BLaER1 treated with 17β-estradiol and CSF1 and Interleukin-3, amounts not matched to agents 10 nM and 100 nM (cell line): ENCODE results near the gene FNDC3B.

Experiments
- H3K27ac ChIP-seq, 11 experiments: shearing (Covaris generic); formaldehyde crosslinking; 2 replicates each; pipeline ENCODE4 v1.8.1; 2022
- H3K27me3 ChIP-seq, 11 experiments: shearing (Covaris generic); formaldehyde crosslinking; 2 replicates each; pipeline ENCODE4 v1.8.1; 2022
- H3K36me3 ChIP-seq, 11 experiments: shearing (Covaris generic); formaldehyde crosslinking; 2 replicates each; pipeline ENCODE4 v1.8.1; 2022
- H3K4me1 ChIP-seq, 10 experiments: shearing (Covaris generic); formaldehyde crosslinking; 2 replicates each; pipeline ENCODE4 v1.8.1; 2022
- H3K4me2 ChIP-seq, 11 experiments: shearing (Covaris generic); formaldehyde crosslinking; 2 replicates each; pipeline ENCODE4 v1.8.1; 2022
- H3K4me3 ChIP-seq, 10 experiments: shearing (Covaris generic); formaldehyde crosslinking; 2 replicates each; pipeline ENCODE4 v1.8.1; 2022
- H3K9ac ChIP-seq, 11 experiments: shearing (Covaris generic); formaldehyde crosslinking; 2 replicates each; pipeline ENCODE4 v1.8.1; 2022
- H3K9me3 ChIP-seq, 11 experiments: shearing (Covaris generic); formaldehyde crosslinking; replicated peaks in 1 of 11; 2 replicates each; pipeline ENCODE4 v1.8.1; 2022
- H4K20me1 ChIP-seq, 11 experiments: shearing (Covaris generic); formaldehyde crosslinking; 2 replicates each; pipeline ENCODE4 v1.8.1; 2022
- Cebpa-rat ChIP-seq, 11 experiments: shearing (Covaris generic); IDR thresholded peaks; 2 replicates each; pipeline ENCODE4 v1.8.1; 2022

FNDC3B gene

GRCh38 chr3:172343979-172344378 lies 304.6 kb downstream of the FNDC3B start:
- no peak overlapping the region for H3K4me3 ChIP-seq
- no peak overlapping the region for H3K4me2 ChIP-seq
- H3K36me3 ChIP-seq = peaks cover 73 to 100% (median 94%) of the 10 kb centered on the region in 11 experiments
- H3K27me3 ChIP-seq = no peaks in the 10 kb centered on the region
- H3K4me1 ChIP-seq = no peaks in the 10 kb centered on the region
- H3K27ac ChIP-seq = no peak overlapping the region
- TF ChIP-seq Cebpa-rat (IDR thresholded peaks at IDR 0.05) = no peak
- H3K9me3 ChIP-seq = no peaks in the 10 kb centered on the region
- H3K9ac ChIP-seq = no peak overlapping the region
- H4K20me1 ChIP-seq = peaks cover 0 to 15% (median 0%) of the 10 kb centered on the region in 11 experiments; a peak in 3 of 22 replicates

GRCh38 chr3:172346161-172346560 lies 306.8 kb downstream of the FNDC3B start:
- H3K4me2 ChIP-seq = no peak overlapping the region
- no peaks in the 10 kb centered on the region for H3K27me3 ChIP-seq
- H3K4me1 ChIP-seq = no peaks in the 10 kb centered on the region
- no peaks in the 10 kb centered on the region for H3K9me3 ChIP-seq
- H3K27ac ChIP-seq = no peak overlapping the region
- peaks cover 80 to 100% (median 93%) of the 10 kb centered on the region in 11 experiments for H3K36me3 ChIP-seq
- peaks cover 0 to 9% (median 0%) of the 10 kb centered on the region in 11 experiments; a peak in 2 of 22 replicates for H4K20me1 ChIP-seq
- H3K4me3 ChIP-seq = no peak overlapping the region
- H3K9ac ChIP-seq = no peak overlapping the region
- no peak for TF ChIP-seq Cebpa-rat (IDR thresholded peaks at IDR 0.05)

- H3K4me1 ChIP-seq = no peaks in the 10 kb centered on the region
- H3K4me3 ChIP-seq = no peak overlapping the region
- no peaks in the 10 kb centered on the region for H3K9me3 ChIP-seq
- no peak overlapping the region for H3K27ac ChIP-seq
- no peaks in the 10 kb centered on the region for H3K27me3 ChIP-seq
- peaks cover 82 to 100% (median 97%) of the 10 kb centered on the region in 11 experiments for H3K36me3 ChIP-seq
- peaks cover 0 to 6% (median 0%) of the 10 kb centered on the region in 11 experiments; a peak in 2 of 22 replicates for H4K20me1 ChIP-seq
- no peak for TF ChIP-seq Cebpa-rat (IDR thresholded peaks at IDR 0.05)
- no peak overlapping the region for H3K9ac ChIP-seq
- no peak overlapping the region for H3K4me2 ChIP-seq
These were observed 308.7 kb downstream of the FNDC3B start for GRCh38 chr3:172347895-172348679.

DNA sequence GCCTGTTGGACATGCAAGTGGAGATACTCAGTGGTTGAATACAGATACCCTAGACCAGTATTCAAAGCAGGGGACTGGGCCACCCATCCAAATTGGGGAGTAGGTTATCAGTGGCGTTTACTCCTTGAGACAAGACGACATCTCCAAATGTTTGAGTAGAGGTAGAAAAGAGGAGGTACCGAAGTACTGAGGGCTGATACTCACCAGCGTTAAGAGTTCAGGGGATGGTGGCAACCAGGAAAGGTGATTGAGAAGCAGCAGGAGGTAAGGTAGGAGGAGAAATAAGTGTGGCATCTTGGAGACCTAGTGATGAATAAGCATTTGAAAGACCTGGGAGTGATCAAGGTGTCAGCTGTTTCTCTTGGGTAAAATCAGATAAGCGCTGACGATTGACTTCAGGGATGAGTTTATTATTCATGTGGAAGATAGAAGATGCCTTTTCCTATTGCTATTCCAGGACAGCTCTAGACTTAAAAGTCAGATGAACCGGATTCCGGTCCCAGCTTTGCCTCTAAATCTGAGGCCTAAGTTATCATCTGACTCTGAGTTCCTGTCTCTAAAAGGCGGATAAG lies 312.6 kb downstream of the FNDC3B start:
- no peak overlapping the region for H3K4me3 ChIP-seq
- H3K9ac ChIP-seq = no peak overlapping the region
- H4K20me1 ChIP-seq = peaks cover 0 to 18% (median 0%) of the 10 kb centered on the region in 11 experiments; a peak in 2 of 22 replicates
- H3K27ac ChIP-seq = no peak overlapping the region
- no peaks in the 10 kb centered on the region for H3K27me3 ChIP-seq
- H3K9me3 ChIP-seq = no peaks in the 10 kb centered on the region
- no peak overlapping the region for H3K4me2 ChIP-seq
- H3K4me1 ChIP-seq = no peaks in the 10 kb centered on the region
- H3K36me3 ChIP-seq = peaks cover 70 to 96% (median 87%) of the 10 kb centered on the region in 11 experiments
- TF ChIP-seq Cebpa-rat (IDR thresholded peaks at IDR 0.05) = no peak

DNA sequence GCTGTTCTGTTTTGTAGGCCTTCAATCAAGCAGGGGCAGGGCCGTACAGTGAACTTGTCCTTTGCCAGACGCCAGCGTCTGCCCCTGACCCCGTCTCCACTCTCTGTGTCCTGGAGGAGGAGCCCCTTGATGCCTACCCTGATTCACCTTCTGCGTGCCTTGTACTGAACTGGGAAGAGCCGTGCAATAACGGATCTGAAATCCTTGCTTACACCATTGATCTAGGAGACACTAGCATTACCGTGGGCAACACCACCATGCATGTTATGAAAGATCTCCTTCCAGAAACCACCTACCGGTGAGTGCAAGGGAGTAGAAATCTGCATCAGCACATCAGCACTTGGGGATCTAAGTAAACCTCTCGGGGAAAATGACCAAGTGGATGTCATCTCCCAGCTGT lies 313.4 kb downstream of the FNDC3B start:
- peaks cover 67 to 96% (median 82%) of the 10 kb centered on the region in 11 experiments for H3K36me3 ChIP-seq
- no peak for TF ChIP-seq Cebpa-rat (IDR thresholded peaks at IDR 0.05)
- no peaks in the 10 kb centered on the region for H3K27me3 ChIP-seq
- no peak overlapping the region for H3K4me3 ChIP-seq
- H3K4me2 ChIP-seq = no peak overlapping the region
- H3K9ac ChIP-seq = no peak overlapping the region
- no peaks in the 10 kb centered on the region for H3K9me3 ChIP-seq
- peaks cover 0 to 19% (median 0%) of the 10 kb centered on the region in 11 experiments; a peak in 2 of 22 replicates for H4K20me1 ChIP-seq
- H3K27ac ChIP-seq = no peak overlapping the region
- H3K4me1 ChIP-seq = no peaks in the 10 kb centered on the region

DNA sequence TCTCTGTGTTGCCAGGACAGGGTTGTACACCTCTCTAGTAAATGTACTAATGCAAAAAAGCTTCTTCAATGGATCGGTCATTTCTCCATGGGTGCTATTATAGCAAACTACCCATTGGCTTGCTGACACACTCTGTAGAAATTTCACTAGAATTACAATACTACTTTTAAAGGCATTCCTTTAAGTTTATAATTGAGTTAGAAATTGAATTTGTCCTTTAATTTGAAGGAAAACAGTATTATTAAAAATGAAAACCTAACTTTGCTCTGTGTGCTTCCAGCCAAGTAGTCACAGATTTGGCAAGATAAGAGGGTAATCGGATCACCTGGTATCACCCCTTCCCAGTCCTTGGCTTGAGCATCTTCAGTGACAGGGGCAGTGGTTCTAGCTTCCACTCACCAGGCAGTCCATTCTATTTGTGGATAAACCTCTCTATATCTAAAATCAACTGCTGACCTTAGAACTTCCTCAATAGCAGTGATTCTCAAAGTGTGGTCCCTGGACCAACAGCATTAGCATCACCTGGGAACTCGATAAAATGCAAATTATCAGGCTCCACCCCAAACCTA lies 315.6 kb downstream of the FNDC3B start:
- H3K4me1 ChIP-seq = no peaks in the 10 kb centered on the region
- H3K36me3 ChIP-seq = peaks cover 46 to 92% (median 69%) of the 10 kb centered on the region in 11 experiments
- H3K27me3 ChIP-seq = no peaks in the 10 kb centered on the region
- no peak overlapping the region for H3K27ac ChIP-seq
- H3K4me3 ChIP-seq = no peak overlapping the region
- no peaks in the 10 kb centered on the region for H3K9me3 ChIP-seq
- peaks cover 0 to 26% (median 0%) of the 10 kb centered on the region in 11 experiments; a peak in 2 of 22 replicates for H4K20me1 ChIP-seq
- no peak overlapping the region for H3K4me2 ChIP-seq
- no peak for TF ChIP-seq Cebpa-rat (IDR thresholded peaks at IDR 0.05)
- H3K9ac ChIP-seq = no peak overlapping the region

GRCh38 chr3:172355836-172356235 lies 316.5 kb downstream of the FNDC3B start:
- Histone ChIP-seq H3K27me3 (no peaks in the 10 kb centered on the region), H3K4me1 (no peaks in the 10 kb centered on the region), H3K9ac (no peak overlapping the region), H4K20me1 (peaks cover 0 to 26% (median 0%) of the 10 kb centered on the region in 11 experiments; a peak in 2 of 22 replicates), H3K36me3 (peaks cover 51 to 92% (median 64%) of the 10 kb centered on the region in 11 experiments), H3K9me3 (no peaks in the 10 kb centered on the region), H3K4me3 (no peak overlapping the region), H3K4me2 (no peak overlapping the region), H3K27ac (no peak overlapping the region)
- no peak for TF ChIP-seq Cebpa-rat (IDR thresholded peaks at IDR 0.05)

- H3K4me1 ChIP-seq = no peaks in the 10 kb centered on the region
- no peaks in the 10 kb centered on the region for H3K9me3 ChIP-seq
- H3K4me2 ChIP-seq = no peak overlapping the region
- no peaks in the 10 kb centered on the region for H3K27me3 ChIP-seq
- H3K4me3 ChIP-seq = no peak overlapping the region
- no peak overlapping the region for H3K27ac ChIP-seq
- H3K9ac ChIP-seq = no peak overlapping the region
- TF ChIP-seq Cebpa-rat (IDR thresholded peaks at IDR 0.05) = no peak
- H4K20me1 ChIP-seq = peaks cover 0 to 26% (median 0%) of the 10 kb centered on the region in 11 experiments; a peak in 2 of 22 replicates
- peaks cover 52 to 92% (median 65%) of the 10 kb centered on the region in 11 experiments for H3K36me3 ChIP-seq
These were observed 317.0 kb downstream of the FNDC3B start for GRCh38 chr3:172356427-172356826.
